Measurements from ENCODE around the gene HSPB2.

The HSPB2 gene

DNA sequence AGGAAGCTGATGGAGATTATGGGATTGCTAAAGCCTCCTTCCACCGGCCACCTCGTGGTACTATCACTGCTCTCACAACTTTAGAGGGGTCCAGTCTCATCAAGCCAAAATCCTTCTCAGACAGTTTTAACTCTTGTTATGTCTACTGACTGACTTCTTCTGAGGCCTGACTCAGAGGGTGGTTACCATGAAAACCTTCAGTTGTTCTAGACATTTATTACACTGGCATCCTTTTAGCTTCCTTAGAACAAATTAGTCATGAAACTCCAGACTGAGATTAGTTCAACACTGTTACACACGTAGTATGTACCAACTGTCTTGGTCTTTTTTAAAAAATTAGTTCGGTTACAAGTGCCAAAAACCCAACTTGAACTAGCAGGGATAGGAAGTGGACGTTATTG lies 32.1 kb downstream of the HSPB2 start:
- Histone ChIP-seq H3K9me3 (ENCODE audit: control extremely low read depth in 1 of 5, control insufficient read depth in 4 of 5, insufficient read depth in 2 of 5, low read depth in 1 of 5, low read length in 4 of 5) (no peaks in the 10 kb centered on the region), H3K4me1 (ENCODE audit: control extremely low read depth in 1 of 4, control insufficient read depth in 4 of 4, insufficient read depth in 4 of 4, low read length in 3 of 4) (peaks cover 0 to 13% (median 4%) of the 10 kb centered on the region in 4 experiments), H3K27ac (ENCODE audit: insufficient read depth in 1 of 2, low read depth in 1 of 2, low read length in 2 of 2, poor library complexity in 1 of 2, severe bottlenecking in 2 of 2) (no peak overlapping the region), H3K36me3 (ENCODE audit: control insufficient read depth in 4 of 4, insufficient read depth in 4 of 4, low read length in 3 of 4) (no peaks in the 10 kb centered on the region), H3K4me3 (ENCODE audit: control insufficient read depth in 1 of 7, extremely low read depth in 1 of 7, insufficient read depth in 4 of 7, low read depth in 2 of 7, low read length in 6 of 7) (no peak overlapping the region), H3K27me3 (replicated peaks in 2 of 5; ENCODE audit: control insufficient read depth in 4 of 5, insufficient read depth in 5 of 5, low read length in 4 of 5) (no peaks in the 10 kb centered on the region)
- POLR2A ChIA-PET, result no interaction called here
- WGBS (ENCODE audit: insufficient coverage), result 92% methylated on average over 5 of the region's 5 CpGs
- DNase-seq, result no peak
- CTCF ChIA-PET, result interaction anchor here (1.0 to 2.1 kb wide), 2 partner anchors 10 to 20 kb away, joined by 4 to 11 read pairs; no protein-coding TSS in a partner anchor

- no peaks in the 10 kb centered on the region for H3K27me3 ChIP-seq (replicated peaks in 2 of 5; ENCODE audit: control insufficient read depth in 4 of 5, insufficient read depth in 5 of 5, low read length in 4 of 5)
- DNase-seq, result no peak
- H3K4me3 ChIP-seq (ENCODE audit: control insufficient read depth in 1 of 7, extremely low read depth in 1 of 7, insufficient read depth in 4 of 7, low read depth in 2 of 7, low read length in 6 of 7), result no peak overlapping the region
- H3K36me3 ChIP-seq (ENCODE audit: control insufficient read depth in 4 of 4, insufficient read depth in 4 of 4, low read length in 3 of 4), result no peaks in the 10 kb centered on the region
- H3K27ac ChIP-seq (ENCODE audit: insufficient read depth in 1 of 2, low read depth in 1 of 2, low read length in 2 of 2, poor library complexity in 1 of 2, severe bottlenecking in 2 of 2), result no peak overlapping the region
- no peaks in the 10 kb centered on the region for H3K9me3 ChIP-seq (ENCODE audit: control extremely low read depth in 1 of 5, control insufficient read depth in 4 of 5, insufficient read depth in 2 of 5, low read depth in 1 of 5, low read length in 4 of 5)
- ChIA-PET POLR2A (interaction anchor here (0.6 kb wide), 1 partner anchor 19 kb away, joined by 4 read pairs; no protein-coding TSS in a partner anchor), CTCF (interaction anchor here (1.0 to 1.9 kb wide), 4 partner anchors 9 to 19 kb away, joined by 3 to 6 read pairs (median 4); no protein-coding TSS in a partner anchor)
- peaks cover 0 to 11% (median 3%) of the 10 kb centered on the region in 4 experiments for H3K4me1 ChIP-seq (ENCODE audit: control extremely low read depth in 1 of 4, control insufficient read depth in 4 of 4, insufficient read depth in 4 of 4, low read length in 3 of 4)
- WGBS (ENCODE audit: insufficient coverage), result 91% methylated on average over 1 of the region's 1 CpG
Measured at GRCh38 chr11:111945198-111945597, 32.7 kb downstream of the HSPB2 start.

DNA sequence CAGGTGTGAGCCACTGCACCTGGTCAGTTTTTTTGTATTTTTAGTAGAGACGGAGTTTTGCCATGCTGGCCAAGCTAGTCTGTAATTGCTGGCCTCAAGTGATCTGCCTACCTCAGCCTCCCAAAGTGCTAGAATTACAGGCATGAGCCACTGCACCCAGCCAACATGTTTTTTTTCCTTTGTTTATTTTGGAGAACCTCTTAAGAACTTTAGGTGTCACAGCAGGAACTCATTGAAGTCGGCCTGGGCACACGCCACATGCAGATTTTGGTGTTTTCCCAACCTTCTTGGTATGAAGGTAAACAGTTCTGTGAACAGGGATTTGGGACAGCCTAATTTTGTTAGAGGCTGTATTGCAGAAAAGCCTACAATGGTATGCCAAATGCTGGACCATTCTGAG lies 34.0 kb downstream of the HSPB2 start:
- peaks cover 0 to under 1% (median 0%) of the 10 kb centered on the region in 5 experiments for H3K9me3 ChIP-seq (ENCODE audit: control extremely low read depth in 1 of 5, control insufficient read depth in 4 of 5, insufficient read depth in 2 of 5, low read depth in 1 of 5, low read length in 4 of 5)
- H3K4me3 ChIP-seq (ENCODE audit: control insufficient read depth in 1 of 7, extremely low read depth in 1 of 7, insufficient read depth in 4 of 7, low read depth in 2 of 7, low read length in 6 of 7), result no peak overlapping the region
- H3K27ac ChIP-seq (ENCODE audit: insufficient read depth in 1 of 2, low read depth in 1 of 2, low read length in 2 of 2, poor library complexity in 1 of 2, severe bottlenecking in 2 of 2), result no peak overlapping the region
- H3K4me1 ChIP-seq (ENCODE audit: control extremely low read depth in 1 of 4, control insufficient read depth in 4 of 4, insufficient read depth in 4 of 4, low read length in 3 of 4), result peaks cover 0 to 6% (median 2%) of the 10 kb centered on the region in 4 experiments
- CTCF ChIA-PET, result interaction anchor here (1.9 kb wide), 1 partner anchor 11 kb away, joined by 6 read pairs; no protein-coding TSS in a partner anchor
- H3K36me3 ChIP-seq (ENCODE audit: control insufficient read depth in 4 of 4, insufficient read depth in 4 of 4, low read length in 3 of 4), result no peaks in the 10 kb centered on the region
- 100% methylated on average over 3 of the region's 3 CpGs for WGBS (ENCODE audit: insufficient coverage)
- no peak for DNase-seq
- no peaks in the 10 kb centered on the region for H3K27me3 ChIP-seq (replicated peaks in 2 of 5; ENCODE audit: control insufficient read depth in 4 of 5, insufficient read depth in 5 of 5, low read length in 4 of 5)
- POLR2A ChIA-PET, result no interaction called here

DNA sequence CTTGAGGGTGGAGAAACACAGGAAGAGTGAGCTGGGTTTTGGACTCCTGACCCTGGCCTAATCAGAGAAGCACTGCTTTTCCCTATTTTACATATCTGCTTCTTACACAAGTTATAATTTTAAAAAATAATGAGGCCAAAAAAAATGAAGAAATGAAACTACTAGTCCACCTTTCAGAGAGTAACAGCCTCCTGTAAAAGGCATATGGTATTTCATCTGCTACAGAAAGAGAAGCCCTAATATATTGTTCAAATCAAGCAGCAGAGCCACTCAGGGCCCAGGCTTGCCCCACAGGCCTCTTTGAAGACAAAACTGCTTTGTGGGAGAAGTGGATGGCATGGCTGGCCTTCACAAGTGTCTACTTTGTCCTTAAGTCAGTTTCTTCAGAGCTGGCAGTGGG lies 34.6 kb downstream of the HSPB2 start:
- H3K36me3 ChIP-seq (ENCODE audit: control insufficient read depth in 4 of 4, insufficient read depth in 4 of 4, low read length in 3 of 4), result no peaks in the 10 kb centered on the region
- H3K27ac ChIP-seq (ENCODE audit: insufficient read depth in 1 of 2, low read depth in 1 of 2, low read length in 2 of 2, poor library complexity in 1 of 2, severe bottlenecking in 2 of 2), result no peak overlapping the region
- H3K9me3 ChIP-seq (ENCODE audit: control extremely low read depth in 1 of 5, control insufficient read depth in 4 of 5, insufficient read depth in 2 of 5, low read depth in 1 of 5, low read length in 4 of 5), result peaks cover 0 to 2% (median 0%) of the 10 kb centered on the region in 5 experiments
- no peak for DNase-seq
- POLR2A ChIA-PET, result no interaction called here
- CTCF ChIA-PET, result interaction anchor here (1.9 kb wide), 1 partner anchor 11 kb away, joined by 6 read pairs; no protein-coding TSS in a partner anchor
- no peak overlapping the region for H3K4me3 ChIP-seq (ENCODE audit: control insufficient read depth in 1 of 7, extremely low read depth in 1 of 7, insufficient read depth in 4 of 7, low read depth in 2 of 7, low read length in 6 of 7)
- no peaks in the 10 kb centered on the region for H3K27me3 ChIP-seq (replicated peaks in 2 of 5; ENCODE audit: control insufficient read depth in 4 of 5, insufficient read depth in 5 of 5, low read length in 4 of 5)
- peaks cover 0 to 6% (median 2%) of the 10 kb centered on the region in 4 experiments for H3K4me1 ChIP-seq (ENCODE audit: control extremely low read depth in 1 of 4, control insufficient read depth in 4 of 4, insufficient read depth in 4 of 4, low read length in 3 of 4)

DNA sequence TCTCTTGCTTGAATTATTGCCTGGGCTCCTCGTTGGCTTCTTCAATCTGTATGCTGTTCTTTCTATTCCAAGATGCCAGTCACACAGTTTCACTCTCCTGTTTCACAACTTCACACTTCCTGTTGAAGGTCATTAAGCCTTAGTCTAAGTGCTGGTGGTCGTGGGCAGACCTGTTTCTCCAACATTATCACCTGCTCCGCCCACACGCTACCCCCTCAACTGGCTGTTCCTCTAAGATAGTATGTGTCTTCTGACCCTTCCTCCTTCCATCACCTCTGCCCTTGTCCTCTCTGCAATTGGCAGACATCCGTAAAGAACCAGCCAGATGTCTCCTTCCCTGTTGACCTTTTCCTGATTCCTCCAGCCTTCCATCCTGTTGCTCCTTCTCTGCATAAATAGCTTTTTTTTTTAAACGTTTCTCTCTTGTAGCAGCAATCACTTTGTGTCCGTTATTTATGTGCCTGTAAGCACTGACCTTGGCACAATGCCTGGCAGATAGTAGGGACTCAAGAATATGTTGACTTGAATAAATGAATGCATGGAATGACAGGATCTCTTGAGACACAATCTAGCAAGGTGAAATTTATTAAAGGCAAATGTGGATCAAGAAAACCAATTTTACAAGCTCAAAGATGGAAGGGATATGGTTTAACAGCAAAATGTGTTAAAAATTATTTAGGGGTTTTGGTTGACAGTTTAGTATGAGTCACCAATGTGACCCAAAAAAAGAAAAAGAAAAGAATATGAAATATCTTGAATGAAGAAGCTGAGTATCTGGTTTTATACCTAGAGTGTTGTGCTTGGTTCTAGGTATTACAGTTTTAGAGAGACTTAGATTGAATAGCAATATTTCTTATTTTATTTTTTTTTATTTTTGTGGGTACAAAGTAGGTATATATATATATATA lies 37.2 kb downstream of the HSPB2 start:
- DNase-seq, result peak in 1 of 3 donors; percentile 29
- ChIA-PET CTCF (no interaction called here), POLR2A (no interaction called here)
- WGBS (ENCODE audit: insufficient coverage), result 71% methylated on average over 6 of the region's 7 CpGs
- H3K36me3 ChIP-seq (ENCODE audit: control insufficient read depth in 4 of 4, insufficient read depth in 4 of 4, low read length in 3 of 4), result no peaks in the 10 kb centered on the region
- peaks cover 0 to 2% (median 0%) of the 10 kb centered on the region in 5 experiments for H3K9me3 ChIP-seq (ENCODE audit: control extremely low read depth in 1 of 5, control insufficient read depth in 4 of 5, insufficient read depth in 2 of 5, low read depth in 1 of 5, low read length in 4 of 5)
- no peak overlapping the region for H3K27ac ChIP-seq (ENCODE audit: insufficient read depth in 1 of 2, low read depth in 1 of 2, low read length in 2 of 2, poor library complexity in 1 of 2, severe bottlenecking in 2 of 2)
- no peaks in the 10 kb centered on the region for H3K27me3 ChIP-seq (replicated peaks in 2 of 5; ENCODE audit: control insufficient read depth in 4 of 5, insufficient read depth in 5 of 5, low read length in 4 of 5)
- H3K4me1 ChIP-seq (ENCODE audit: control extremely low read depth in 1 of 4, control insufficient read depth in 4 of 4, insufficient read depth in 4 of 4, low read length in 3 of 4), result peaks cover 0 to 4% (median 0%) of the 10 kb centered on the region in 4 experiments
- H3K4me3 ChIP-seq (ENCODE audit: control insufficient read depth in 1 of 7, extremely low read depth in 1 of 7, insufficient read depth in 4 of 7, low read depth in 2 of 7, low read length in 6 of 7), result no peak overlapping the region

- no peak for DNase-seq
- no peak overlapping the region for H3K4me3 ChIP-seq (ENCODE audit: control insufficient read depth in 1 of 7, extremely low read depth in 1 of 7, insufficient read depth in 4 of 7, low read depth in 2 of 7, low read length in 6 of 7)
- POLR2A ChIA-PET, result no interaction called here
- H3K9me3 ChIP-seq (ENCODE audit: control extremely low read depth in 1 of 5, control insufficient read depth in 4 of 5, insufficient read depth in 2 of 5, low read depth in 1 of 5, low read length in 4 of 5), result peaks cover 0 to 2% (median 0%) of the 10 kb centered on the region in 5 experiments
- CTCF ChIA-PET, result no interaction called here
- 100% methylated on average over 3 of the region's 3 CpGs for WGBS (ENCODE audit: insufficient coverage)
- no peak overlapping the region for H3K27ac ChIP-seq (ENCODE audit: insufficient read depth in 1 of 2, low read depth in 1 of 2, low read length in 2 of 2, poor library complexity in 1 of 2, severe bottlenecking in 2 of 2)
- no peaks in the 10 kb centered on the region for H3K36me3 ChIP-seq (ENCODE audit: control insufficient read depth in 4 of 4, insufficient read depth in 4 of 4, low read length in 3 of 4)
- peaks cover 0 to 4% (median 0%) of the 10 kb centered on the region in 4 experiments for H3K4me1 ChIP-seq (ENCODE audit: control extremely low read depth in 1 of 4, control insufficient read depth in 4 of 4, insufficient read depth in 4 of 4, low read length in 3 of 4)
- H3K27me3 ChIP-seq (replicated peaks in 2 of 5; ENCODE audit: control insufficient read depth in 4 of 5, insufficient read depth in 5 of 5, low read length in 4 of 5), result no peaks in the 10 kb centered on the region
Measured at GRCh38 chr11:111951565-111951964, 39.0 kb downstream of the HSPB2 start.

DNA sequence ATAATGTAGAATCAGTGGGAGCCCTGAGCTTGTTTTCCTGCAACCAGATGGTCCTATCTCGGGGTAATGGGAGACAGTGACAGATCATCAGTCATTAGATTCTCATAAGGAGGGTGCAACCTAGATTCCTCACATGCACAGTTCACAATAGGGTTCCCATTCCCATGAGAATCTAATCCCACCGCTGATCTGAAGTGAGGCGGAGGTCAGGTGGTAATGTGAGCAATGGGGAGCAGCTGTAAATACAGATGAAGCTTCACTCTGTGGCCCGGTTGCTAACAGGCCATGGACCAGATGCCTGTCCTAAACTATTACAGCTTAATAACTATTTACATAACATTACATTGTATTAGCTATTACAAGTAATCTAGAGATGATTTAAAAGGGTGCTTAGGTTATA lies 41.6 kb downstream of the HSPB2 start:
- CTCF ChIA-PET, result interaction anchor here (1.4 to 3.1 kb wide), 2 partner anchors 20 to 27 kb away, joined by 4 to 13 read pairs; no protein-coding TSS in a partner anchor
- H3K4me1 ChIP-seq (ENCODE audit: control extremely low read depth in 1 of 4, control insufficient read depth in 4 of 4, insufficient read depth in 4 of 4, low read length in 3 of 4), result peaks cover 0 to 4% (median 0%) of the 10 kb centered on the region in 4 experiments
- POLR2A ChIA-PET, result no interaction called here
- no peaks in the 10 kb centered on the region for H3K27me3 ChIP-seq (replicated peaks in 2 of 5; ENCODE audit: control insufficient read depth in 4 of 5, insufficient read depth in 5 of 5, low read length in 4 of 5)
- peaks cover 0 to 2% (median 0%) of the 10 kb centered on the region in 5 experiments for H3K9me3 ChIP-seq (ENCODE audit: control extremely low read depth in 1 of 5, control insufficient read depth in 4 of 5, insufficient read depth in 2 of 5, low read depth in 1 of 5, low read length in 4 of 5)
- H3K27ac ChIP-seq (ENCODE audit: insufficient read depth in 1 of 2, low read depth in 1 of 2, low read length in 2 of 2, poor library complexity in 1 of 2, severe bottlenecking in 2 of 2), result no peak overlapping the region
- no peak for DNase-seq
- H3K36me3 ChIP-seq (ENCODE audit: control insufficient read depth in 4 of 4, insufficient read depth in 4 of 4, low read length in 3 of 4), result no peaks in the 10 kb centered on the region
- 83% methylated on average over 1 of the region's 4 CpGs for WGBS (ENCODE audit: insufficient coverage)
- H3K4me3 ChIP-seq (ENCODE audit: control insufficient read depth in 1 of 7, extremely low read depth in 1 of 7, insufficient read depth in 4 of 7, low read depth in 2 of 7, low read length in 6 of 7), result no peak overlapping the region
